ENCODE measurements around the gene SLC25A44. TPM values are rescaled to one million over a fixed set of nuclear protein-coding genes. Genes with fewer than 3 reads are reported as not detected.
A peak's percentile ranks its signal among the peaks of the same experiment; 100 is the strongest.

SLC25A44 gene, protein sequence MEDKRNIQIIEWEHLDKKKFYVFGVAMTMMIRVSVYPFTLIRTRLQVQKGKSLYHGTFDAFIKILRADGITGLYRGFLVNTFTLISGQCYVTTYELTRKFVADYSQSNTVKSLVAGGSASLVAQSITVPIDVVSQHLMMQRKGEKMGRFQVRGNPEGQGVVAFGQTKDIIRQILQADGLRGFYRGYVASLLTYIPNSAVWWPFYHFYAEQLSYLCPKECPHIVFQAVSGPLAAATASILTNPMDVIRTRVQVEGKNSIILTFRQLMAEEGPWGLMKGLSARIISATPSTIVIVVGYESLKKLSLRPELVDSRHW
- total RNA-seq, result 10 to 100 TPM; 42.4 to 51.9 TPM

GRCh38 chr1:156193488-156194299 lies at the start of gene SLC25A44:
SLC25A44 (plus strand) TSS chr1:156194104; CDS start chr1:156199848, 5,744 bp downstream.
- POLR2A ChIA-PET, result interaction anchor here (0.6 to 1.9 kb wide), 7 partner anchors 16 to 217 kb away, joined by 3 to 17 read pairs (median 4); partner anchors contain the start of gene PMF1
- peak; percentile 96 for ATAC-seq
- Mint-ChIP-seq H3K4me3 (peak within 1 kb of the TSS; percentile 100), H3K27ac (peak within 1 kb of the TSS; percentile 97), H3K9me3 (ENCODE audit: low read depth) (no peaks in the 10 kb centered on the region), H3K27me3 (no peaks in the 10 kb centered on the region), H3K36me3 (ENCODE audit: low read depth) (peaks cover 43% of the 10 kb centered on the region), H3K4me1 (peaks cover 43% of the 10 kb centered on the region)
- DNase-seq, result peak; percentile 98
- intact Hi-C loops (cut with DNase I, micrococcal nuclease), result loop anchor here (1.0 to 5.0 kb wide), 14 partner anchors 19 to 334 kb away; partner anchors contain the start of genes SMG5 (in 2 of the 2), CCT3 (in 1 of the 2), KHDC4 (in 1 of the 2) and PMF1 (in 1 of the 2)
- CTCF ChIA-PET, result interaction anchor here (0.7 to 1.7 kb wide), 8 partner anchors 12 to 397 kb away, joined by 3 to 4 read pairs (median 3); no protein-coding TSS in a partner anchor

- Mint-ChIP-seq H3K27ac (no peak overlapping the region), H3K36me3 (ENCODE audit: low read depth) (peaks cover 5% of the 10 kb centered on the region), H3K4me3 (no peak overlapping the region), H3K4me1 (peaks cover 33% of the 10 kb centered on the region), H3K9me3 (ENCODE audit: low read depth) (no peaks in the 10 kb centered on the region), H3K27me3 (no peaks in the 10 kb centered on the region)
- no peak for ATAC-seq
- DNase-seq, result no peak
- intact Hi-C loops (cut with DNase I, micrococcal nuclease), result loop anchor here (5.0 to 10.0 kb wide), 3 partner anchors 170 to 300 kb away; partner anchors contain the start of genes CCT3 (in 1 of the 2) and TSACC (in 1 of the 2)
- ChIA-PET POLR2A (no interaction called here), CTCF (interaction anchor here (0.7 to 13.4 kb wide), 8 partner anchors 10 to 178 kb away, joined by 3 to 229 read pairs (median 4); no protein-coding TSS in a partner anchor)
Observed at GRCh38 chr1:156144742-156145141, 49.2 kb upstream of the SLC25A44 start.

- ChIA-PET POLR2A (interaction anchor here (0.6 to 1.0 kb wide), 3 partner anchors 67 to 97 kb away, joined by 3 to 4 read pairs (median 4); partner anchors contain the start of gene PMF1), CTCF (interaction anchor here (0.6 to 13.4 kb wide), 17 partner anchors 10 to 177 kb away, joined by 3 to 229 read pairs (median 3); partner anchors contain the start of gene PMF1)
- Mint-ChIP-seq H3K4me1 (peaks cover 40% of the 10 kb centered on the region), H3K27me3 (no peaks in the 10 kb centered on the region), H3K36me3 (ENCODE audit: low read depth) (no peaks in the 10 kb centered on the region), H3K9me3 (ENCODE audit: low read depth) (no peaks in the 10 kb centered on the region), H3K4me3 (no peak overlapping the region), H3K27ac (peak overlapping the region; percentile 23)
- DNase-seq (no peak), ATAC-seq (no peak)
- intact Hi-C loops (cut with DNase I, micrococcal nuclease), result loop anchor here (1.0 to 10.0 kb wide), 7 partner anchors 47 to 299 kb away; partner anchors contain the start of genes CCT3 (in 1 of the 2), SMG5 (in 1 of the 2) and TSACC (in 1 of the 2)
Observed at GRCh38 chr1:156145650-156146019, 48.3 kb upstream of the SLC25A44 start.

GRCh38 chr1:156146020-156146768 lies 47.7 kb upstream of the SLC25A44 start:
- peak overlapping the region; percentile 37 for H3K4me3 Mint-ChIP-seq
- no peaks in the 10 kb centered on the region for H3K27me3 Mint-ChIP-seq
- ChIA-PET CTCF (interaction anchor here (0.6 to 13.4 kb wide), 25 partner anchors 9 to 176 kb away, joined by 3 to 229 read pairs (median 3); partner anchors contain the start of genes PAQR6, PMF1 and SMG5), POLR2A (interaction anchor here (0.6 to 1.0 kb wide), 3 partner anchors 66 to 97 kb away, joined by 3 to 4 read pairs (median 4); partner anchors contain the start of gene PMF1)
- intact Hi-C loops (cut with DNase I, micrococcal nuclease), result loop anchor here (1.0 to 10.0 kb wide), 7 partner anchors 47 to 299 kb away; partner anchors contain the start of genes CCT3 (in 1 of the 2), SMG5 (in 1 of the 2) and TSACC (in 1 of the 2)
- DNase-seq (peak; percentile 67), ATAC-seq (peak; percentile 82)
- H3K27ac Mint-ChIP-seq, result peak overlapping the region; percentile 85
- H3K36me3 Mint-ChIP-seq (ENCODE audit: low read depth), result no peaks in the 10 kb centered on the region
- peaks cover 46% of the 10 kb centered on the region for H3K4me1 Mint-ChIP-seq
- H3K9me3 Mint-ChIP-seq (ENCODE audit: low read depth), result no peaks in the 10 kb centered on the region

DNA sequence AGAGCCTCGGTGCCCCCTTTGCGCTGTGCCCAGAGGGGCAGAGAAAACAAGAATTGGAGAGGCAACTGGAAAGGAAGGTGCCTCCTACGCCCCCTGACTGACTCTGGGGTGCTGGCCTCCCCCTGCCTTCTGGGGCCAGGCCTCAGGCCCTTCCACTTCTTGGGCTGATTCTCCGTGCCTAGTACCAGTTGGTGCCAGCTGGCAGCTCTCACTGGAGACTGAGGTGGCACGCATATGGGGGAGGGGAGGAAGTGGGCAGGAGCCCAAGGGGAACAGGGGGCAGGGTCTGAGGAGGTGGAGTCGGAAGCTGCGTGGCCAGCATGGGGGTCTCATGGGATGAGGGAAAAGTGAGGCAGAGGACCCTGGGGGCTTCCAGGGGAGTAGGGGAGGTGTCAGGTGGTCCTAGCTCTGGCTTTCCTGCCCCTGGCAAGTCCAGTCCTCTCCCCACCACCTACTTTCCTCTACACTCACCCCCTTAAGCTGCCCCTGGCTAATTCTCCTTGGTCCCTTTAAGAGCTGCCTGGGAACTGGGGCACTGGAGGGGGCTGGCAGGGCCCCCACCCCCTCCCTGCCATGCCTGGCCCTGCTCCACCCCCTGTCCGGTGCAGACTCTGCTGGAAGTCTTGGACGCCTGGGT lies 47.0 kb upstream of the SLC25A44 start:
- no peaks in the 10 kb centered on the region for H3K36me3 Mint-ChIP-seq (ENCODE audit: low read depth)
- intact Hi-C loops (cut with DNase I, micrococcal nuclease), result loop anchor here (1.0 to 10.0 kb wide), 7 partner anchors 46 to 298 kb away; partner anchors contain the start of genes CCT3 (in 1 of the 2), SMG5 (in 1 of the 2) and TSACC (in 1 of the 2)
- ATAC-seq (peak; percentile 23), DNase-seq (peak; percentile 54)
- ChIA-PET POLR2A (interaction anchor here (0.6 kb wide), 1 partner anchor 72 kb away, joined by 3 read pairs; no protein-coding TSS in a partner anchor), CTCF (interaction anchor here (0.5 to 13.4 kb wide), 16 partner anchors 18 to 173 kb away, joined by 3 to 229 read pairs (median 3); partner anchors contain the start of genes PAQR6 and SMG5)
- no peaks in the 10 kb centered on the region for H3K9me3 Mint-ChIP-seq (ENCODE audit: low read depth)
- peak overlapping the region; percentile 85 for H3K27ac Mint-ChIP-seq
- H3K4me3 Mint-ChIP-seq, result peak overlapping the region; percentile 37
- no peaks in the 10 kb centered on the region for H3K27me3 Mint-ChIP-seq
- peaks cover 48% of the 10 kb centered on the region for H3K4me1 Mint-ChIP-seq

DNA sequence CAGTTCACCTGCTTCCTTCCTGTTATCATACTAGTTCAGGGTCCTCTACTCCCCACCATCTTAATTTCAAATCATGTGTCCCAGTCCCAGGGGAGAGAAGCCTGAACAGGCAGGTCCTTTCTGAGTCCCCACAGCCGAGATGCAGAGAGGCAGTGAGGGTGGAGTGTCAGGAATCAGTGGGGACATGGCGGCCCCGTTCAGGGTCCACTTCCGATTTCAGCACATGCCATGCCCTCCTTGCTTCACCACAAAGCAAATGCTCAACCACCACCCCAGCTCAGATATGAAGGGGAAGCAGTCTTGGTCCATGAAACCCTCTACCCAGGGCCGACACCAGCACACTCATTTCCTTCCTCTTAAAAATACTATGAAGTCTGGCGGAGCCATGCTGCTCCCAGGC lies 45.7 kb upstream of the SLC25A44 start:
- Mint-ChIP-seq H3K36me3 (ENCODE audit: low read depth) (no peaks in the 10 kb centered on the region), H3K27ac (peak overlapping the region; percentile 88), H3K4me3 (no peak overlapping the region), H3K9me3 (ENCODE audit: low read depth) (no peaks in the 10 kb centered on the region), H3K27me3 (no peaks in the 10 kb centered on the region), H3K4me1 (peaks cover 61% of the 10 kb centered on the region)
- intact Hi-C loops (cut with DNase I, micrococcal nuclease), result loop anchor here (5.0 to 10.0 kb wide), 3 partner anchors 167 to 297 kb away; partner anchors contain the start of genes CCT3 (in 1 of the 2) and TSACC (in 1 of the 2)
- DNase-seq (no peak), ATAC-seq (no peak)
- ChIA-PET CTCF (interaction anchor here (0.7 to 13.4 kb wide), 6 partner anchors 25 to 82 kb away, joined by 3 to 229 read pairs (median 4); no protein-coding TSS in a partner anchor), POLR2A (interaction anchor here (1.1 kb wide), 1 partner anchor 75 kb away, joined by 3 read pairs; no protein-coding TSS in a partner anchor)

DNA sequence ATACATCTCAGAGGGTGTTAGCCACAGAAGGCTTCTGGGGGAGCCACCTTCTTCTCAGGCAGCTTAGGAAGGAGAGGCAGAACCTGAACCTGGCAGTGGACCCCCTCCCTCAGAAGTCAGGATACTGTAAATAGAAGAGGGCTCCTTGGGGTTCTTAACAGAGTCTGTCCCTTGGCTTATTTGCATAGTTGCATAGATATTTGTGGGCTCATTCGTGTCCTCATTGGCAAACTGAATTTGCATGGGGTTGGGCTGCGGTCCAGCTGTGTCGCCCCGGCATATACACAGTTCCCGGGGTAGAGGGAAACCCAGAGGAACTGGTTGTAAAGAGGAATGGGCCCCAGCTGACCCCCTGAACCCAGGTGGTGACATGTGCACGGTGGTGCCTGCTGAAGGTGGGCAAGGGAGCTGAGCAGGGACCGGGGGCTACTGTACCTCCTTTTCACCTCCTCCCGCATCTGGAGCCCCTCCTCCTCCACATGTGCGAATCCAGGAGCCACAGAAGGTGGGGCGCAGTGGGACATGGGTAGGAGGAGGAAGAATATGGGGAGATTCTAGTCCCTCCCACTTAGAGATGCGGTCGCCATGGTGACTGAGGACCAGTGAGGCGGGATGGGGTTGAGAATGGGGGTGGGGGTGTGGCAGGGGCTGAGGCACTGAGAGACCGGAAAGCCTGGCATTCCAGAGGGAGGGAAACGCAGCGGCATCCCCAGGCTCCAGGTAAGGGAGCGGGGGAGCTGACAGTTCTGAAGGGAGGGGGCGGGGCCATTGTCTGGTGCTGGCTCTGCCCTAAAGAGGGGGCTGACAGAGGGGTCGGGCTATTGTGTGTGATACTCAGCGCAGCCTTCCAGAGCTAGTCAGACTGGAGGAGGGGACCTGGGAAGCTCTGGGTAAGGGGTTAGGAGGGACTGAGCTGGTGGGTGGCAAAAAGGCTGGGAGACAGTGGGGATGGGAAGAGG lies 44.3 kb upstream of the SLC25A44 start:
- Mint-ChIP-seq H3K36me3 (ENCODE audit: low read depth) (no peaks in the 10 kb centered on the region), H3K27ac (peak overlapping the region; percentile 53), H3K9me3 (ENCODE audit: low read depth) (no peaks in the 10 kb centered on the region), H3K4me3 (no peak overlapping the region), H3K27me3 (no peaks in the 10 kb centered on the region), H3K4me1 (peaks cover 75% of the 10 kb centered on the region)
- DNase-seq (no peak), ATAC-seq (no peak)
- CTCF ChIA-PET, result interaction anchor here (0.5 to 13.4 kb wide), 11 partner anchors 9 to 349 kb away, joined by 3 to 229 read pairs (median 4); no protein-coding TSS in a partner anchor
- POLR2A ChIA-PET, result interaction anchor here (1.4 kb wide), 1 partner anchor 11 kb away, joined by 5 read pairs; no protein-coding TSS in a partner anchor
- intact Hi-C loops (cut with DNase I, micrococcal nuclease), result loop anchor here (5.0 to 10.0 kb wide), 3 partner anchors 165 to 295 kb away; partner anchors contain the start of genes CCT3 (in 1 of the 2) and TSACC (in 1 of the 2)

- Mint-ChIP-seq H3K4me1 (peaks cover 76% of the 10 kb centered on the region), H3K27me3 (no peaks in the 10 kb centered on the region), H3K36me3 (ENCODE audit: low read depth) (peaks cover 3% of the 10 kb centered on the region), H3K9me3 (ENCODE audit: low read depth) (no peaks in the 10 kb centered on the region), H3K27ac (peak overlapping the region; percentile 53), H3K4me3 (no peak overlapping the region)
- ChIA-PET POLR2A (interaction anchor here (0.6 to 1.4 kb wide), 3 partner anchors 11 to 75 kb away, joined by 3 to 6 read pairs (median 5); no protein-coding TSS in a partner anchor), CTCF (interaction anchor here (0.5 to 13.4 kb wide), 10 partner anchors 10 to 359 kb away, joined by 3 to 229 read pairs (median 4); no protein-coding TSS in a partner anchor)
- DNase-seq (peak; percentile 52), ATAC-seq (no peak)
- intact Hi-C loops (cut with DNase I, micrococcal nuclease), result no loop called here
Observed at GRCh38 chr1:156150333-156151011, 43.4 kb upstream of the SLC25A44 start.

All from activated CD4-positive, alpha-beta T cell treated with anti-CD3 and anti-CD28 coated beads for 36 hours (primary cell).